Measurements from ENCODE around the gene SLC38A1.
A peak's percentile ranks its signal among the peaks of the same experiment; 100 is the strongest.

The SLC38A1 gene

DNA sequence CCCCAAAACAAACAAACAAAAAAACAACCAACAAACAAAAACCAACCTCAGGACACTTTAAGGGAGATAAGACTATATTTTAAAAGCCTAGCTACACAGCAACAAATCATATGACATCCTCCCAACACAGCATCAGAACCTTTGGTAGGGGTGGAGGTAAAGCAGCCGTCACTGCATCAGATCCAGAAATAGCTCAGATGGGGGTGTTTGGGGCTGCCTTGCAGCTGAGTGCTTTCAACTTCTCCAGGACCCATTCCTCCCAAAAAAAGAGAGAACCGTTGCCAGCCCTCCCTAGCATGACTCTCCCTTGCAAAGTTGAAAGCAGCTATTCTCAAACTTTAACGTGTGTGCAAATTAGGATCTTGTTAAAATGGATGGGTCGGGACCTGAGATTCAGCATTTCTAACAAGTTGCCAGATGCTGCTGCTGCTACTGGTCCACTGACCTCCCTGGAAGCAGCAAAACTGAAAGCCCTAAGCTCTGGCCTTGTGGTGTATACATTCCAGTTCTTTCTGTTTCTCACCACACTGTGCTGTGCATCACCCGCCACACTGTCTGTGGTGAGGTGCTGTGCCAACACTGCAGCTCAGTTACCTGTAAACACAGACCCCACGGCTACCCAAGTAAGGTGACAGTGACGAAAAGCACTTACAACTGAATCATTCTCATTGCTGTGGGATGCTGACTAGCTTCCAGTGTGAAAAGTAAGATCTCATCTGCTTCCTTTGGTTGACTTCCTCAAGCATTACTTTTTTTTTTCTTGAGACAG, 54.0 kb downstream of the SLC38A1 start:
- TF ChIP-seq, protein P1, sequence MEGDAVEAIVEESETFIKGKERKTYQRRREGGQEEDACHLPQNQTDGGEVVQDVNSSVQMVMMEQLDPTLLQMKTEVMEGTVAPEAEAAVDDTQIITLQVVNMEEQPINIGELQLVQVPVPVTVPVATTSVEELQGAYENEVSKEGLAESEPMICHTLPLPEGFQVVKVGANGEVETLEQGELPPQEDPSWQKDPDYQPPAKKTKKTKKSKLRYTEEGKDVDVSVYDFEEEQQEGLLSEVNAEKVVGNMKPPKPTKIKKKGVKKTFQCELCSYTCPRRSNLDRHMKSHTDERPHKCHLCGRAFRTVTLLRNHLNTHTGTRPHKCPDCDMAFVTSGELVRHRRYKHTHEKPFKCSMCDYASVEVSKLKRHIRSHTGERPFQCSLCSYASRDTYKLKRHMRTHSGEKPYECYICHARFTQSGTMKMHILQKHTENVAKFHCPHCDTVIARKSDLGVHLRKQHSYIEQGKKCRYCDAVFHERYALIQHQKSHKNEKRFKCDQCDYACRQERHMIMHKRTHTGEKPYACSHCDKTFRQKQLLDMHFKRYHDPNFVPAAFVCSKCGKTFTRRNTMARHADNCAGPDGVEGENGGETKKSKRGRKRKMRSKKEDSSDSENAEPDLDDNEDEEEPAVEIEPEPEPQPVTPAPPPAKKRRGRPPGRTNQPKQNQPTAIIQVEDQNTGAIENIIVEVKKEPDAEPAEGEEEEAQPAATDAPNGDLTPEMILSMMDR (IDR thresholded peaks at IDR 0.05; ENCODE audit: control insufficient read depth, extremely low read depth, insufficient read depth), result no peak
- H3K4me3 ChIP-seq (ENCODE audit: low read depth, low read length), result no peak overlapping the region
- no peak for DNase-seq (ENCODE audit: low read depth)

DNA sequence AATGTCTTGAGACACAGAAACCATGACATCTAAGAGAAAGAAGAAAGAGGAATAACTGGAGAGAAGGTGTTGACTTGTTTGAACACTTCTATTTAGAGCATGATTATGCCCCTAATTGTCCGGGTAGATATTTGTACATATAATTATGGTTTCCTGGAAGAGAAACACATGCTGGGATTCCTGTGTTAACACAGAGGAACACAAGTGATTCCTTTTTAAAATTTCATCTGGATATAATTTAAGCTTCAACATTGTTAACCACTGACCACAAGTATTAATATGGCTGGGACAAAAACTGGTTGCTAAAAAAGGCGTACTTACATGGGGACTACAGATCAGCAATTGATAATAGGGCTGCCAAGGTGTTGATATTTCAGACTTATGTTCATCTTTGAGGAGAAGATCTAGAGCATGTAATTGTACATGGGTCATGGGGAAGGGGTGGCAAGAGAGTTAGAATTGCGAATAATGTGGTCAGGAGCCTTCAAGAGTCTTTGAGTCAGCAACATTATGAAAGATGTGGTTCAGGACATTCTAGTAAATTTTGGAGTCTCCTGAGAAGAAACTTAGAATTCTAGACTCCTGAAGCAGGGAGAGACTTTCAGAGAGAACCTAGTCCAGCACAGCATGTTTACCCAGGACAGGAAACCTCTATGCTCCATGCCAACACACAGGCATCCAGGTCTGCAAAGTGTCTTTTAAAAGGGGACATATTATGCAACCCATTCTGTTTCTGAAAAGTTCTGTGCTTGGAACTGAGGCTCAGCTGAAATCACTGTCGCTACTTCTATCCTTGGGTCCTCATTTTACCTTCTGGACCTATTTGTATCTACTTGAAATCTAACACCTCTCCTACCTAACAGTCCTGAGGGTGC, 56.5 kb downstream of the SLC38A1 start:
- no peak for DNase-seq (ENCODE audit: low read depth)
- TF ChIP-seq, protein P1 (IDR thresholded peaks at IDR 0.05; ENCODE audit: control insufficient read depth, extremely low read depth, insufficient read depth), result no peak
- no peak overlapping the region for H3K4me3 ChIP-seq (ENCODE audit: low read depth, low read length)

DNA sequence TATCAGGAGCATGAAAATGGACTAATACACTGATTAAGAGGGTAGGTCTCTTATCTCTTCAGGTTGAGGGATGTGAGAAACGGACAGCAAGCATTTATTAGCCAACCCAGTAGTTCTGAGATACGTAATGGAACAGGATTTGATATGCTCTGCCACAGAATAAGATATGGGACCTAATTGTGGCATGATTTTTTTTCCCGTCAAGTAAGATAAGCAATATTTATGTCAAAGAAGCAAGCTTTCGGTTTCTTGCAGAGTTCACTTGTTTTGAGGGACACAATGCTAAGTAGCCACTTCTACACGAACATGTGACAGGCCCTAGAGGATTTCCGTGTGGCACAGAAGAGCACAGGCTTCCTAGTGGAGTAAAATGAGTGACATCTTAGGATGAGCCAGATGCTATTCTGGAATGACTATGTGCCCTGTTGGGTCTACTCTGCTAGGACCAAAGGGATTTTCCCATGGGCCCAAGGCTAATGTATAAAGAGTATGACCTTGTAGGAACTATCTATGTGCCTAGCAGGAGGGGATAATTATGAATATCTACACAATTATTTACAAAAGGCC, 57.9 kb downstream of the SLC38A1 start:
- no peak for DNase-seq (ENCODE audit: low read depth)
- TF ChIP-seq, protein P1 (IDR thresholded peaks at IDR 0.05; ENCODE audit: control insufficient read depth, extremely low read depth, insufficient read depth), result no peak
- no peak overlapping the region for H3K4me3 ChIP-seq (ENCODE audit: low read depth, low read length)

DNA sequence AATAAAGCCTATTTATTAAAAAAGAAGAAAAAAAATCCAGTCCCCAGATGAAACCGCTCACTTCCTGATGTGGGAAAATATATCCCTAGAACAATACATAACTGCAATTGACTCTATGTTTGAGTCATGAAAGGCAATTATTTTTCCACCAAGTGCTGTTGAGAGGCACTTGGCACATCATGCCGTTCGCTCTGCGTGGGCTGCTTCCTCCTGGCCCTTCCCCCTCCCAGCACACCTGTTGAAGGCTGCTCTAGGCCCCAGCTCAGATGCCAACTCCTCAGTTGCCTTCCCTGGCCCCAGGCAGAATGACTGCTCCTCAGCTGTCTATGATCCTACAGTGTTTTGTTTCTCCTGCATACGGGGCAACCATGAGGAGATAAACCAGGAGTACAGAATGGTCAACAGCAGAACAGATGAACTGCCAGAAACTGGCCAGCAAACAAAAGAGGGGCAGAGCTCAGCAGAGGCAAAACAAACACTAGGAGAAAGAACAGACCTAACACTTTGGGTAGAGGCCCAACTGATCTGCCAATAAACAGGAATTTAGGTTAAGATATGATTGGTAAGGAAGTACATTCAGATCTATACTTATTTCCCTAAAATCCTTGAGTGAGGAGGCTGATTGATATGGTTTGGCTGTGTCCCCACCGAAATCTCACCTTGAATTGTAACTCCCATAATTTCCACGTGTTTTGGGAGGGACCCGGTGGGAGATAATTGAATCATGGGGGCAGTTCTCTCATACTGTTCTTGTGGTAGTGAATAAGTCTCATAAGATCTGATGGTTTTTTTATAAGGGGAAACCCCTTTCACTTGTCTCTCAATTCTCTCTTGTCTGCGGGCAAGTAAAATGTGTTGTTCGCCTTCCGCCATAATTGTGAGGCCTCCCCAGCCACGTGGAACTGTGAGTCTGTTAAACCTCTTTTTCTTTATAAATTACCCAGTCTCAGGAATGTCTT, 58.6 kb downstream of the SLC38A1 start:
- H3K4me3 ChIP-seq (ENCODE audit: low read depth, low read length), result no peak overlapping the region
- TF ChIP-seq, protein P1 (IDR thresholded peaks at IDR 0.05; ENCODE audit: control insufficient read depth, extremely low read depth, insufficient read depth), result no peak
- peak; percentile 59 for DNase-seq (ENCODE audit: low read depth)

DNA sequence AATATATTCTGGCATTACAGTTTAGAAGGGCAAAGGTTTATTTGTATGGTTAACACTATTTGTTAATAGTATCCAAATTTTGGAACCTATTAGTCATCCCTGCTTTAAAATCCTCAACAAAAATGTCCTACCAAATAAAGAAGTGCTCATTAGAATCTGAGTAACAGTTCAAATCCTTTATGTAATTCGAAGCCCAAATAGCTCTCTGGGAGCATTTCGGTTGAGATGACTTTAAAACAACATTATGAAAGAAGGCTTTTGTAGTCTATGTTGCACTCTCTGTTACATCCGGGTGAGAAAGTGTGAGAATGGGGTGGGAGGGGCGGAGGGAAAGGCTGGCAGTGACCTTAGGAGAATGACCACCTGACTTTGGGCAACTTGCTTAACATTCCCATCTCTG, 59.7 kb downstream of the SLC38A1 start:
- TF ChIP-seq, protein P1 (IDR thresholded peaks at IDR 0.05; ENCODE audit: control insufficient read depth, extremely low read depth, insufficient read depth), result no peak
- DNase-seq (ENCODE audit: low read depth), result no peak

DNA sequence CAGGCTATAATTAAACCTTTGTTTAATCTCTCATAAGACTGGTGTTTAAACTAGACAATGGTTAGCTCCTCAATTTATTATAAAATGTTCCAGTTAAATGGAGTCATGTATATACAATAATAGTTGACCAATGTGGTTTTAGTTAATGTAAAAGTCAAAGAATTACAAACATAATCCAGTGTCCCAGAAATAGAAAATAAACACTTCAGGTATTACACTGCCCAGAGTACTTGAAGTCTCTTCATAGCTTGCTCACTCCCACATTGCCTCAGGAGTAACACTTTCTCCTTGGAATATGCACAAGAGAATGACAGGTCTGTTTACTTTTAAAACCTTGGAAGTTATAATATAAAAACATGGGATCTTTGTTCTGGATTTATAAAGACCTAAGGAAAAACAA, 60.5 kb downstream of the SLC38A1 start:
- TF ChIP-seq, protein P1 (IDR thresholded peaks at IDR 0.05; ENCODE audit: control insufficient read depth, extremely low read depth, insufficient read depth), result no peak
- DNase-seq (ENCODE audit: low read depth), result no peak
- no peak overlapping the region for H3K4me3 ChIP-seq (ENCODE audit: low read depth, low read length)

More for the DNA sequence above, 59.7 kb downstream of the SLC38A1 start:
- no peak overlapping the region for H3K4me3 ChIP-seq (ENCODE audit: low read depth, low read length)

Data from LNCaP clone FGC (cell line).